ENCODE results near the gene TMOD3. TPM values are rescaled to one million over a fixed set of nuclear protein-coding genes. Genes with fewer than 3 reads are reported as not detected.

Gene TMOD3
- total RNA-seq, 1 donor from 2014 or later: 30.9 TPM

GRCh38 chr15:51861557-51862359 is 32.3 kb downstream of the TMOD3 start:
- Histone ChIP-seq H3K36me3 (peaks cover 24% of the 10 kb centered on the region), H3K4me1 (peaks cover 27% of the 10 kb centered on the region), H3K27me3 (ENCODE audit: low read depth) (no peaks in the 10 kb centered on the region), H3K9me3 (replicated peaks) (no peaks in the 10 kb centered on the region), H3K4me3 (no peak overlapping the region), H3K27ac (replicated peaks) (no peak overlapping the region)
- DNase-seq: no peak
- TF ChIP-seq CTCF (IDR thresholded peaks at IDR 0.05; ENCODE audit: borderline replicate concordance): no peak
- intact Hi-C loops (cut with micrococcal nuclease): no loop called here

- TF ChIP-seq CTCF (IDR thresholded peaks at IDR 0.05; ENCODE audit: borderline replicate concordance): no peak
- Histone ChIP-seq H3K27ac (replicated peaks) (no peak overlapping the region), H3K4me1 (peaks cover 22% of the 10 kb centered on the region), H3K4me3 (no peak overlapping the region), H3K9me3 (replicated peaks) (no peaks in the 10 kb centered on the region), H3K36me3 (peaks cover 32% of the 10 kb centered on the region), H3K27me3 (ENCODE audit: low read depth) (no peaks in the 10 kb centered on the region)
- intact Hi-C loops (cut with micrococcal nuclease): no loop called here
- DNase-seq: no peak
Measured at GRCh38 chr15:51863131-51863530, 33.7 kb downstream of the TMOD3 start.

- H3K4me1 ChIP-seq: peaks cover 28% of the 10 kb centered on the region
- no peak overlapping the region for H3K27ac ChIP-seq (replicated peaks)
- H3K4me3 ChIP-seq: no peak overlapping the region
- no peak for DNase-seq
- no peak for TF ChIP-seq CTCF (IDR thresholded peaks at IDR 0.05; ENCODE audit: borderline replicate concordance)
- no peaks in the 10 kb centered on the region for H3K9me3 ChIP-seq (replicated peaks)
- peaks cover 45% of the 10 kb centered on the region for H3K36me3 ChIP-seq
- intact Hi-C loops (cut with micrococcal nuclease): no loop called here
- H3K27me3 ChIP-seq (ENCODE audit: low read depth): no peaks in the 10 kb centered on the region
Measured at GRCh38 chr15:51864408-51865056, 35.1 kb downstream of the TMOD3 start.

GRCh38 chr15:51865317-51865716 is 35.9 kb downstream of the TMOD3 start:
- H3K4me1 ChIP-seq: peaks cover 28% of the 10 kb centered on the region
- H3K36me3 ChIP-seq: peaks cover 53% of the 10 kb centered on the region
- H3K27ac ChIP-seq (replicated peaks): no peak overlapping the region
- no peaks in the 10 kb centered on the region for H3K27me3 ChIP-seq (ENCODE audit: low read depth)
- H3K9me3 ChIP-seq (replicated peaks): peaks cover 3% of the 10 kb centered on the region
- no peak for TF ChIP-seq CTCF (IDR thresholded peaks at IDR 0.05; ENCODE audit: borderline replicate concordance)
- intact Hi-C loops (cut with micrococcal nuclease): no loop called here
- DNase-seq: no peak
- H3K4me3 ChIP-seq: no peak overlapping the region

- no peak for DNase-seq
- H3K27ac ChIP-seq (replicated peaks): no peak overlapping the region
- H3K4me3 ChIP-seq: no peak overlapping the region
- H3K9me3 ChIP-seq (replicated peaks): peaks cover 6% of the 10 kb centered on the region
- no peak for TF ChIP-seq CTCF (IDR thresholded peaks at IDR 0.05; ENCODE audit: borderline replicate concordance)
- peaks cover 61% of the 10 kb centered on the region for H3K36me3 ChIP-seq
- intact Hi-C loops (cut with micrococcal nuclease): no loop called here
- peaks cover 22% of the 10 kb centered on the region for H3K4me1 ChIP-seq
- no peaks in the 10 kb centered on the region for H3K27me3 ChIP-seq (ENCODE audit: low read depth)
Measured at GRCh38 chr15:51866161-51866560, 36.7 kb downstream of the TMOD3 start.
